Measurements from ENCODE around the gene KANSL1.

- TF ChIP-seq CTCF (IDR thresholded peaks at IDR 0.05) = no peak
- TF ChIP-seq POLR2A (IDR thresholded peaks at IDR 0.05) = no peak
Observed at GRCh38 chr17:46047856-46048255, 145.4 kb downstream of the KANSL1 start.

Data from transverse colon (tissue), 3 donors.